ENCODE measurements around the gene CDC45.

- no peak for TF ChIP-seq CTCF (IDR thresholded peaks at IDR 0.05)
- TF ChIP-seq ZFX (IDR thresholded peaks at IDR 0.05; ENCODE audit: borderline replicate concordance) = no peak
Observed at GRCh38 chr22:19456541-19456940, 23.2 kb upstream of the CDC45 start.

Measured in 22Rv1 (cell line).